Upper lobe of right lung (tissue), 1 donor: Measurements from ENCODE around the gene TTC23L. TPM values are rescaled to one million over a fixed set of nuclear protein-coding genes. Genes with fewer than 3 reads are reported as not detected.

Experiments
- ATAC-seq: fragments of 200-7000 bp; cut with Tn5 transposase; one replicate; pipeline ENCODE4 v1.9.1; 2020; ENCODE audit warnings: mild to moderate bottlenecking, moderate library complexity
- DNase-seq: peaks from one replicate; pipeline ENCODE4 v3.0.0-alpha.2; 2020
- H3K27ac ChIP-seq: fragments of 200-600 bp; one replicate; pipeline ENCODE4 v1.8.0; 2022
- H3K27me3 ChIP-seq: fragments of 200-600 bp; one replicate; pipeline ENCODE4 v1.8.0; 2022; ENCODE audit warnings: mild to moderate bottlenecking
- H3K36me3 ChIP-seq: fragments of 200-600 bp; one replicate; pipeline ENCODE4 v1.8.0; 2022
- H3K4me1 ChIP-seq: fragments of 200-600 bp; one replicate; pipeline ENCODE4 v1.8.0; 2022
- H3K4me3 ChIP-seq: fragments of 200-600 bp; one replicate; pipeline ENCODE4 v1.8.0; 2022; ENCODE audit warnings: mild to moderate bottlenecking
- H3K9me3 ChIP-seq: fragments of 200-600 bp; one replicate; pipeline ENCODE4 v1.8.0; 2022
- intact Hi-C: fragments of 100-400 bp; cut with DNase I; formaldehyde crosslinking; loops from one replicate; pipeline ENCODE4 v1.11.0; 2022
- total RNA-seq: library from RNA; stranded (reverse); fragmentation: NEBNext Ultra II Directional; extraction: Animal tissue kit (Norgen Biotek cat#: 25700); gene quantifications from one replicate; pipeline ENCODE4 v1.2.1, GENCODE V29; 2021
- TF ChIP-seq, protein P1 (sequence below): fragments of 200-600 bp; IDR thresholded peaks from one replicate; pipeline ENCODE4 v1.8.0; 2022; ENCODE audit warnings: antibody characterized with exemption
- donor health status: DM: no; HTN: yes; CAD: no; lungs with severe emphysema.

TTC23L gene
- total RNA-seq, 1 donor from 2014 or later: 0.20 TPM

DNA sequence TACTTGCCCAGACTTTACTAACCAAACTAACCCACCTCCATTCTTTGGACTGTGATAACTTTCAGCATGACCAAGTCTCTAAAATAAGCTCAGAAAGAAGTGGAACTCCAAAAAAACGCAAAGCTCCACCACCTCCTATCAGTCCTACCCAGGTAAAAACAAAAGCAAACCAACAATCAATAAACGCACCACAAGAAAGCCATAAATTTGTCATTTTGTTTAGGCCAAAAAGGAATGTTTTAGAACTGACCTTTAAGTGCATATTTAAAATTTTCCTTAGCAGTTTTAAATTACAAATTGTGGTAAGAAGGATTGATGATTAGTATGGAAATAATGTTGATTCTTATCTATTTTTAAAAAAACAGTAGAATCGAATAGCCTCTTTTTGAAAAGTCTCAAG lies 25.5 kb upstream of the TTC23L start:
- Histone ChIP-seq H3K4me3 (no peak overlapping the region), H3K9me3 (no peaks in the 10 kb centered on the region), H3K36me3 (peaks cover 21% of the 10 kb centered on the region), H3K27me3 (no peaks in the 10 kb centered on the region), H3K27ac (no peak overlapping the region), H3K4me1 (no peaks in the 10 kb centered on the region)
- ATAC-seq: no peak
- intact Hi-C loops: no loop called here
- TF ChIP-seq, protein P1, sequence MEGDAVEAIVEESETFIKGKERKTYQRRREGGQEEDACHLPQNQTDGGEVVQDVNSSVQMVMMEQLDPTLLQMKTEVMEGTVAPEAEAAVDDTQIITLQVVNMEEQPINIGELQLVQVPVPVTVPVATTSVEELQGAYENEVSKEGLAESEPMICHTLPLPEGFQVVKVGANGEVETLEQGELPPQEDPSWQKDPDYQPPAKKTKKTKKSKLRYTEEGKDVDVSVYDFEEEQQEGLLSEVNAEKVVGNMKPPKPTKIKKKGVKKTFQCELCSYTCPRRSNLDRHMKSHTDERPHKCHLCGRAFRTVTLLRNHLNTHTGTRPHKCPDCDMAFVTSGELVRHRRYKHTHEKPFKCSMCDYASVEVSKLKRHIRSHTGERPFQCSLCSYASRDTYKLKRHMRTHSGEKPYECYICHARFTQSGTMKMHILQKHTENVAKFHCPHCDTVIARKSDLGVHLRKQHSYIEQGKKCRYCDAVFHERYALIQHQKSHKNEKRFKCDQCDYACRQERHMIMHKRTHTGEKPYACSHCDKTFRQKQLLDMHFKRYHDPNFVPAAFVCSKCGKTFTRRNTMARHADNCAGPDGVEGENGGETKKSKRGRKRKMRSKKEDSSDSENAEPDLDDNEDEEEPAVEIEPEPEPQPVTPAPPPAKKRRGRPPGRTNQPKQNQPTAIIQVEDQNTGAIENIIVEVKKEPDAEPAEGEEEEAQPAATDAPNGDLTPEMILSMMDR: no peak
- DNase-seq: no peak

DNA sequence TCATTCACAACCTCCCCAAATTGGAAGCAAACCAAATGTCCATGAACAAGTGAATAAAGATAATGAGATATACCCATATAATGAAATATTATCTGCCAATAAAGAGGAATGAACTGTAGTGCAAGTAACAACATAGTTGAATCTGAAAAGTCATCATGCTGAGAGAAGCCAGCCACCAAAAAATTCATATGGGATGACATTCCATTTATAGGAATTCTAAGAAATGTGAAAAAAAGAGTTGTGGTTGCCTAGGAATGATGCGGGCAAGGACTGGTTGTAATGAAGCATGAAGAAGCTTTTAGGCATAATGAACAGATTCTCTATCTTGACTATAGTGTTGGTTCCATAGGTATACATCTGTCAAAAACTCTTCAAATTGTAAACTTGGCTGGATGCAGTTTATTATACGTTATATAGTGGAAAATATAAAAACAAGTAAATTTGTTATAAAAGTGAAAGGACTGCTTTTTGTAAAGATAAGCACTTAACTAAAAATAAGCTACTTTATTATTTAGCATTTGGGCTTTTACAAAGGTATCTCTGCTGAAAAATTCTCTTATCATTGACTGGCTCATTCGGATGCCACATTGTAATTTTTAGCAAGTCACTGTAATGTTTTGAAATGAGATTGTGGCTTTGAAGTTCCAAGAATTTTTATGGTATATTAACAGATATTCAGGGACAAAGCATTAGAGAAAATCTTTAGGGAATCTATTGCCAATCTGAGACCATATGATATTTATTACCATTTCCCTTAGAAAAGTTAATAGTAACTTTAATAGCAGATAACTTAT lies 21.2 kb upstream of the TTC23L start:
- intact Hi-C loops: no loop called here
- no peak for ATAC-seq
- TF ChIP-seq, protein P1: no peak
- no peak overlapping the region for H3K4me3 ChIP-seq
- H3K27ac ChIP-seq: no peak overlapping the region
- no peaks in the 10 kb centered on the region for H3K9me3 ChIP-seq
- H3K27me3 ChIP-seq: no peaks in the 10 kb centered on the region
- H3K4me1 ChIP-seq: no peaks in the 10 kb centered on the region
- peaks cover 23% of the 10 kb centered on the region for H3K36me3 ChIP-seq
- DNase-seq: no peak

DNA sequence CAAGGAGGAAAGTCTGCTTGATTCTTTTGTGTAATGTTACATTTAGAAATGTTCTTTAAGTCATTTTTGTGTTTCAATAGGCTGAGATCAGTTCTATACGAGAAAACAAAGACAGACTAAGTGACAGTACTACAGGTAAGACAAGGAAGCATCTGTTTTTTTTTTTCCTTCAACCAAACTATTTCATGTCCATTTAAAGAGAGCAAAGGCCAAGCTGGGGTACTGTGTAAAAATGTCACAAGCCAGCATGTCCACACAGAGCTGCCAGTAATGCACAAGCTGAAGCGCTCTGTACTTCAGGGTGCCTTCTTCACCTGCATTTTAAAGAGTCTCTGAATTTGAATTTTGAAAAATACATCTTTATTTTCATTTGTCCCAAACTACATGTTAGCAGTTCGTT lies 20.2 kb upstream of the TTC23L start:
- no peak overlapping the region for H3K27ac ChIP-seq
- intact Hi-C loops: no loop called here
- DNase-seq: no peak
- no peak for ATAC-seq
- no peak overlapping the region for H3K4me3 ChIP-seq
- H3K36me3 ChIP-seq: peaks cover 29% of the 10 kb centered on the region
- TF ChIP-seq, protein P1: no peak
- no peaks in the 10 kb centered on the region for H3K4me1 ChIP-seq
- H3K9me3 ChIP-seq: no peaks in the 10 kb centered on the region
- H3K27me3 ChIP-seq: no peaks in the 10 kb centered on the region

DNA sequence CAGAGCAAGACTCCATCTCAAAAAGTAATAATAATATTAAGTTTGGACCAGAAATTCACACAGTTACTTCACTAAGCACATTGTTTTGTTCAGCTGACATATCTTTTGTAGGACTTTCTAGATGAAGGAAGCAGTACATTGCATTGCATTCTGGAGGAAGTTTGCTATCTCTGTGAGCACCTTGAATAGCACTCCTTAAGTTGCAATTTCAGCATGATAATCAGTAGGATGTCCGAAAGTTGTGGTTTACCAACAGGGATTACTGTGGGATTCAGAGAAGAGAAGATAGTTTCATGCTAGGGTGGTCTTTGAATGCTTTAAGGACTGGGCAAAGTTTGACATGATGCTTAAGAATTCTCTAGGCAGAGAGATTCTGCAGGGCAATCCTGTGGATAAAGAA lies 18.4 kb upstream of the TTC23L start:
- Histone ChIP-seq H3K4me3 (no peak overlapping the region), H3K27ac (no peak overlapping the region), H3K4me1 (no peaks in the 10 kb centered on the region), H3K27me3 (no peaks in the 10 kb centered on the region), H3K9me3 (no peaks in the 10 kb centered on the region), H3K36me3 (peaks cover 34% of the 10 kb centered on the region)
- ATAC-seq (no peak), DNase-seq (no peak)
- intact Hi-C loops: no loop called here
- TF ChIP-seq, protein P1: no peak

DNA sequence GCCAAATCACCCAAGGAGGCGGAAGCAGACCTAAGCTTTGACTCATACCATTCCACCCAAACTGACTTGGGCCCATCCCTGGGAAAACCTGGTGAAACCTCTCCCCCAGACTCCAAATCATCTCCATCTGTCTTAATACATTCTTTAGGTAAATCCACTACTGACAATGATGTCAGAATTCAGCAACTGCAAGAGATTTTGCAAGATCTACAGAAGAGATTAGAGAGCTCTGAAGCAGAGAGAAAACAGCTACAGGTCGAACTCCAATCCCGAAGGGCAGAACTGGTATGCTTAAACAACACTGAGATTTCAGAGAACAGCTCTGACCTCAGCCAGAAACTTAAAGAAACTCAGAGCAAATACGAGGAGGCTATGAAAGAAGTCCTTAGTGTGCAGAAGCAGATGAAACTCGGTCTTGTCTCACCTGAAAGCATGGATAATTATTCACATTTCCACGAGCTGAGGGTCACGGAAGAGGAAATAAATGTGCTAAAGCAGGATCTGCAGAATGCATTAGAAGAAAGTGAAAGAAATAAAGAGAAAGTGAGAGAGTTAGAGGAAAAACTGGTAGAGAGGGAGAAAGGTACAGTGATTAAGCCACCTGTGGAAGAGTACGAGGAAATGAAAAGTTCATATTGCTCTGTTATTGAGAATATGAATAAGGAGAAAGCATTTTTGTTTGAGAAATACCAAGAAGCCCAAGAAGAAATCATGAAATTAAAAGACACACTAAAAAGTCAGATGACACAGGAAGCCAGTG lies 15.8 kb upstream of the TTC23L start:
- DNase-seq (no peak), ATAC-seq (no peak)
- no peaks in the 10 kb centered on the region for H3K27me3 ChIP-seq
- TF ChIP-seq, protein P1: no peak
- no peak overlapping the region for H3K27ac ChIP-seq
- peaks cover 52% of the 10 kb centered on the region for H3K36me3 ChIP-seq
- H3K4me1 ChIP-seq: no peaks in the 10 kb centered on the region
- H3K9me3 ChIP-seq: no peaks in the 10 kb centered on the region
- intact Hi-C loops: no loop called here
- H3K4me3 ChIP-seq: no peak overlapping the region
